ENCODE data around the gene LEMD2.
A peak's percentile ranks its signal among the peaks of the same experiment; 100 is the strongest.

Gene LEMD2

DNA sequence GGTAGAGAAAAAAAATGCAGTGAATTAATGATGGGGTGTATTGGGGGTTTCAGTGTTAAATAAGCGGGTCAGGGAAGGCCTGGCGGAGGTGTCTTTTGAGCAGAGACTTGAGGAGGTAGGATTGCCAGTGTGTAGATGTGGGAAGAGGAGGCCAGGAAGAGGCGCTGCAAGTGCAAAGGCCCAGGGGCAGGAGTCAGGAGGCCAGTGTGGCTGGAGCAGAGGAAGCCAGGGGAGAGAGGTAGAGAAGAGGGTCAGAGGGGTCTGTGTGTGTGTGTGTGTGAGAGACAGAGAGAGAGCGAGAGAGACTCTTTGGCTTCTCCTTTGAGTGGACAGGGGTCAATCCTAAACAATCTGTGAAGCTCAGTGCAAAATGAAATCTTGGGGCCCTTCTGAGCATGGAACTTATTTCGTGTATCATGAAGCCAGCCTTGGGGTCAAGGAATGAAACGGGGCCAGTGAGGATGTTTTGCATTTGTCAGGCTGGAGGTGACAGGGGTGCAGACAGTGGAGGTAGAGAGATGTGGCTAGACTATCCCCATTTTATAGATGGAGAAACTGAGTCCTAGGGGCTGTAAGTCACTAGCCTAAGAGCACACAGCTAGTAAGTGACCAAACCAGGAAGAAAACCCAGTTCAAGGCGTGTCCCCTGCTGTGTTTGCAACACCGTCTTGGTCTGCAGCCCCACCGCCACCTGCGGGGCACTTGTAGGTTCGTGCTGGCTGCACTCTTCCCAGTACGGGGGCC, 32.5 kb downstream of the LEMD2 start:
- DNase-seq (ENCODE audit: low read depth in 3 of 3), result no peak

- no peak for DNase-seq (ENCODE audit: low read depth in 3 of 3)
These were observed 33.7 kb downstream of the LEMD2 start for GRCh38 chr6:33755070-33755869.

DNA sequence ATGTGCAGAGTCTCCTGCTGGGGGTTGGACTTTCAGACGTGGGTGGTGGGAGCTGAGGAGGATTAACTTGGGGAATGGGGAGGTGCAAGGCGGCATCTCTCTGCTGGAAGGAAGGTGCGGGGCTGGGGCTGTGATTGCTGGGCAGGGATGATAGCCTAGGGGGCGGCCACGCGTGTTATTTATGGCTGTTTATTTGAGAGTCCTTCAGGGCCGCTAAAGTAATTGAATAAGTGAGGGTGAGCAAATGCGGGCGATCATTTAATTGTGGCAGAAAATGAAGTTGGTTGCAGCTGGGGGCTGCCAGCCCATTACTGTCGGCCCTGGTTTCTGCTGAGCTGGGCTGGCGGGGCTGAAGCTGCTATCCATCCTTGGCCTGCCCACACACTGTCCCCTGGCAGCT, 34.7 kb downstream of the LEMD2 start:
- no peak for DNase-seq (ENCODE audit: low read depth in 3 of 3)

DNA sequence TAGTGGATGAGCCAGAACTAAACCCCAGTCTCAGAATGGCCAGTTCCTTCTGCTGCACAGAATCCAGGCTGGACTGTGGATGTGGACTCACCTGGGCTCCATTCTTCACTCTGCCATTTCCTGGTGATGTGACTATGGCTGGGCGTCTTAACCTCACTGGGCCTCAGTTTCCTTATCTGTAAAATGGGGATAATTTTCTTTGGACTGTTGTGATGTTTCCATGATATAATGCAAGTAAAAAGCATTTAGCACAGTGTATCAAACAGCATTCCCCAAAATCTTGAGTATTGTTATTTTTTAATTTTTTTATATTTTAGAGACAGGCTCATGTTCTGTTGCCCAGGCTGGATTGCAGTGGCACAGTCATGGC, 36.3 kb downstream of the LEMD2 start:
- no peak for DNase-seq (ENCODE audit: low read depth in 3 of 3)

- DNase-seq (ENCODE audit: low read depth in 3 of 3), result no peak
These were observed 36.9 kb downstream of the LEMD2 start for GRCh38 chr6:33751771-33752645.

DNA sequence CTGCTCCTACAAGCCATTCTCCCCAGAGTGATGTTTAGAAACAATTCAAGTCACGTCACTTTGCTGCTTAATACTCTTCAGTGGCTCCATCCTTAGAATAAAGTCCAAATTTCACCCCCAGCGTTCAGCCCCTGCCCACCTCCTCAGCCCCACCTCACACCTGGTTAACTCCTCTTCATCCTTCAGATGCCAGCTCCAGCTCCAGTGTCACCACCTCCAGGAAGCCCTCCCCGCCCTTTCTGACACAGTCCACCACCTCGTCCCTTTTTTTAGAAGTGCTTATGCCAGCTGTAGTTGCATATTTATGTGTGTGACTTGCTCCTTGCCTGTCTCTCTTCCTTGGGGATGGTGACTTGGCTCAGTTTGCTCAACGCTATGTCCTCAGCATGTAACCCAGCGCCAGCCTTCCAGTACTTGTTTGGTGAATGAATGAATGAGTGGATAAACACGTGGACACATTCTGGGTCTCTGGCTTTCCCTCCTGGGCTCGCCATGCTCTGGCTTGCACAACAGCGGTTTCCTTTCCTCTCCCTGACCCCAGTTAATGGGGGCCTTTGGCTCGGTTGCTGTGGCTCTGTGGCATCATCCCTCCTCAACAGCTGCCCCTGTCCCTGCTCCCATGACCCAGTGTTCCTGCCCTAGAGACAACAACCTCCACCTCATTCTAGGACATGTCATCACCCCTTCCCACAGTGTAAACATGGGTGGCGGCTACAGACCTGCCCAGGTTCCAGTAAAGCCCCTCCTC, 38.5 kb downstream of the LEMD2 start:
- no peak for DNase-seq (ENCODE audit: low read depth in 3 of 3)

DNA sequence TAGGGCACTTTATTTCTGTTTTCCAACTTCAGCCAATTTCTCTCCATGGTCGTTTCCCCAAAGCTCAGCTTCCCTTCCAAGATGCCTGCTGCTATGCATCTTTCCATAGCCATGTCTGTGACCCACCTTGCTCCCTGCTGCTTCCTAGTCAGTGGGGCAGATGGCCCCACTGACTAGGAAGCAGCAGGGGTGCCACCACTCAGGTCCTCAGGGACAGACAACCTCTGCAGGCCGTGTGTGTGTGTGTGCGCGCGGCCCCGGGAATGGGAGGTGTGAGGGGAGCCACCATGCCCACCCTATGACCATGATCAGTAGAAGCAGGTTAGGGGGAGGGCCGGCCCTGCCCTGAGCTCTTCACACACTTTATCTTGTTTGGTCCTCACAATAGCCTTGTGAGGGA, 39.5 kb downstream of the LEMD2 start:
- DNase-seq (ENCODE audit: low read depth in 3 of 3), result no peak

DNA sequence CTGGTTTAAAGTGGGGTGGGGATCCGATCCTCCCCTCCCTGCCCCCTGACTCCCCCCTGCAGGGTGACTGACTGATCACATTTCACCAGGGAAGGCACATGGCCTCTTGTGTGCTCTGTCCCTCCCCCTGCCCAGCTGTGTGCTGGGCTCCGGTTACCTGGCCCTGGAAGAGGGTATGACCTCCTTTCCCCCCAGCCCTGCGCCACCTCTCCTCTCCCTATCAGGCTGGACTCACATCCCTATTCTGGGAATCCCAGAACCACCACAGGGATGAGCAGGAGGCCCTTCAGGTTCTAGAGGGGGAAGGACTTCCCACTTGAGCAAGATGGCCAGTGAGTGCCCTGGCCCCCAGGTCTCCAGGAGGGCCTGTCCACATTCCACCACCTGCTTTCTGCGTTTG, 40.1 kb downstream of the LEMD2 start:
- DNase-seq (ENCODE audit: low read depth in 3 of 3), result no peak

DNA sequence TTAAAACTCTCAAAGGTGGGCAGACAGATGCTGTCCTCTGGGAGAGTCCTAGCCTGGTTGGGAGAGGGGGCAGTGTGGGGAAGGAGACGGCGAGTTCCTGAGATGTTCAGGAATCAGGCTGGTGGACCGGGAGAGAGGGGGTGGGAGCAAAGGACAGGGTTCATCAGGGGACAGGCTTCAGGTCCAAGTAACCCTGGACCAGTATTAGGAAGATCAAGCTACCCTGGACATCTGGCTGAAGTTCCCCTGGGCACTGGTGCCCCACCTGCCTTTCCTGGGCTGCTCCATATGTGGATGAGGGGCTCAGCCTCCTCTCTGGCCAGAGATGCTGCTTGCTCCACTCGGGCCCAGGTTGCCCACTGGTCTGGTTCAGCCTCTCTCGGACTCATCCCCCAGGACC, 41.1 kb downstream of the LEMD2 start:
- DNase-seq (ENCODE audit: low read depth in 3 of 3), result no peak

GRCh38 chr6:33746651-33747100, 42.3 kb downstream of the LEMD2 start, which contains the start of gene IP6K3:
IP6K3 (minus strand) TSS chr6:33746905; CDS start chr6:33735476, 11,429 bp downstream.
- no peak for DNase-seq (ENCODE audit: low read depth in 3 of 3)

DNA sequence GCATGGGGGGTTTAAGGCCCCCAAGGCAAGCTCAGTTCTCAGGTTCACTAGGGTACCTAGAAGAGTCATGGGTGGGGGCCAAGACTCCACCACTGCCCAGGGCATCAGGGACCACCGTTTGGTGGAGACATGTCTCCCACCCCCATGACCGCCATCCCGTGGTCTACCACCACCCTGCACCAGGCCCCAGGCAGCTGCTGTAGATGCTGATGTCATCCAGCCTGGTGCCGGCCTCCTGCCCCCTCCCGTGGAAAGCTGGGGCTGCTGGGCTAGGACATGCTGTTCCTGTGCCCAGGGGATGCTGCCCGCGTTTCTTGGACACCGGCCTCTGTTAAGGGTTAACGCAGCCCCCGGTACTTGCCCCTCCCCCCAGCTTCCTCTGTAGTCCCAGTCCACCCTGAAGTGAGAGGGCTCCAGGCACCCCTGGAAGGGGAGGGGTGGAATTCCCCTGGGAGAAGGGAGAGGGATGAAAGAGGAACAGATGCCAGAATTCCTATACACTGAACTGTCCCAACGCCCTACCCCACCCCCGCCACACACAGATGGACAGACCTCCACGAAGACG, 42.8 kb downstream of the LEMD2 start:
- no peak for DNase-seq (ENCODE audit: low read depth in 3 of 3)

DNA sequence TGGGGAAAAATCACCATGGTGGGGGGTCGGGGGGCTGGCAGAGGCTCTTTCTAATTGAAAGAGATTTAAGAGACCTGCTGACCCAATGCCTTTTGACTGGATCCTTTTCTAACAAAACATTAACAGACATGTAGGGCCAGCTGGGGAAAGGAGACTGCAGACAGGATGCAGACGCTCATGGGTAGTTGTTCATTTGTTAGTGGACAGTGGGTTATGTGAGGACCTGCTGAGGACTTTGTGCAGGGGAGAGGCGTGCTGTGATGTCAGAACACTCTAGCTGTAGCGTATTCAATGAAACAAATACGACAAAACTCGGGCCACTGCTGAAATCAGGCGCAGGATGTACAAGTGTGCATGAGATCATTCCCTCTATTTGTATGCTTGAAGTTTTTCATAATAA, 43.4 kb downstream of the LEMD2 start:
- no peak for DNase-seq (ENCODE audit: low read depth in 3 of 3)

DNA sequence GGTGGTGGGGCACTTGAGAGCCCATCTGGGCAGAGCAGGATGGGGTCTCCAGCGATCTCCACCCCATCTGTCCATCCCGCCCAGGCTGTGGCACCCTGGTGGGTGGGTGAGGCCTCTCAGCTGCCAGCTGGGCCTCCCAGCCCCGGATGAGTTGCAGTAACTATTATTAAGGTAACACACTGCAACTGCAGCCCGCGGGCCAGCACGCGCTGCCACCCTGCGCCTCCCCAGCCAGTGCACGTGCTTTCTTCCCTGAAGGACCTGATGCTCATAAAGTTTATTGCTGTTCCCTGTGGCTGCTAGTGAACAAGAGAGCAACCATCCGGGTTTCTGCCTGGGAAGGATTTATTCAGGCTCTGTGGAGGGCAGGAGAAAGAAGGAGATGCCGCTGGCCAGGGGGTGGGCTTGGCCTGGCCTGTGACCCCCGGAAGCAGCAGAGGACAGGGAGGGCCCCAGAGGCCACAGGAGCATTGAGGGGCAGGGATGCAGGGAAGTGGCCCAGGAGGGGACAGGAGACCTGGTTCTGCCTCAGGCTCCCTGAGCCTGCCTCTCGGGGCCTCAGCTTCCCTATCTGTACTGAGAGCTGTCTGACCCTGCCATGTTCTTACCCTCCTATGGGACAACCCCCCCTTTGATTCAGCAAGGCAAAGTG, 43.9 kb downstream of the LEMD2 start:
- DNase-seq (ENCODE audit: low read depth in 3 of 3), result no peak

DNA sequence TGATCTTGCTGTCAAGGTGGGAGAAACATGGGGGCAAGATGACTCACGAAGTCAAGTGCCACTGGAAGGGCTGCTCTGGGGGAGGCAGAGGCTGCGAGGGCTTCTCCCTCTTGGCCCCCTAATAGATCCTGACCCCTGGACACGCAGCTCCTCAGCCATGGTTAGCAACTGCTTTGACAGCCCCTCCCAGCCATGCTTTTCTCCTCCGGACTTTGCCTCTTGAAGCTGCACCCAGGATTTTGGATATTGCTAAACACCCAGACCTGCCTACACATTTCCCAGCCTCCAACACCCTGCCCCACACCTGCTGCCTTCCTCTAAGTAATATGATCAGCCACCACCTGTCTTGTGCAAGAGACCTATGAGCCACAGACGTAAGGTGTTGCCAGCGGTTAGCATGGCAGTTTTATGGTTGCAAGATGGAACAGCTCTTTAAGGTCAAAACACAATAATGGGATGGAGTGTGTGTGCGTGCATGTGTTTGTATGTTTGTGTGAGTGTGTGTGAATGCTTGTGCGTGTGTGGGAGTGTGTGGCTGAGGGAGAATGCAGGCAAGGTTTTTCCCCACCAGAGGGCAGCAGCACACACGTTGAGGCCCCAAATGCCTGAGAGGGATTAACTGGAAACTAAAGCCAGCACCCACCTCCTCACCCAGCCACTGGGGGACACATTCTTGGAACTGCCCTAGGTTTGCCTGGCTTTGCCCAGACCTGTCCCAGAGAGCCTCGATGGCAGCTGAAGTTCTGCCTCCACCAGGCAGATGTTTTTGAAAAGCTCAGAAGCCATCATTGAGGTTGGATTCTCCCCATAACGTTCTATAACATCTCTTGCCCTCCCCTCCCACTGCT, 44.7 kb downstream of the LEMD2 start:
- peak; percentile 47 to 63 (median 62) for DNase-seq (ENCODE audit: low read depth in 3 of 3)

DNA sequence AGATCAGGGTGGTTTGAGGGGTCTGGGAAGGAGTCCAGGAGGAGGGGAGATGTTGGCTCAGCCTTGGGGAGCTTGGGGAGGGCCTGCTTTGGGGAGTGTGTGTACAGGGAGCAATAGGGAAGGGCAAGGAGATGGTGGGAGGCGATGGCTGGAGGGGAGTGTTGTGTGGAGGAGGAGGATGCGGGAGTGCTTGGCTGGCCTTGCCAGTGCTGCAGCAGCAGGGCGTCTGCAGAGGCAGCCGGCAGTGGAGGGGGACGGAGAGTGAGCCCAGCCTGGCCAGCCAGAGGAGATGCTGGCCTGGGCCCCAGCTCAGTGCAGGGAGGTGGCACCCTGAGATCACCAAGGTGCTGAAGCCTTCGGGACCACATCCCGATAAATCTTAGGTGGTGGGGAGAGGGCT, 46.1 kb downstream of the LEMD2 start:
- no peak for DNase-seq (ENCODE audit: low read depth in 3 of 3)

DNA sequence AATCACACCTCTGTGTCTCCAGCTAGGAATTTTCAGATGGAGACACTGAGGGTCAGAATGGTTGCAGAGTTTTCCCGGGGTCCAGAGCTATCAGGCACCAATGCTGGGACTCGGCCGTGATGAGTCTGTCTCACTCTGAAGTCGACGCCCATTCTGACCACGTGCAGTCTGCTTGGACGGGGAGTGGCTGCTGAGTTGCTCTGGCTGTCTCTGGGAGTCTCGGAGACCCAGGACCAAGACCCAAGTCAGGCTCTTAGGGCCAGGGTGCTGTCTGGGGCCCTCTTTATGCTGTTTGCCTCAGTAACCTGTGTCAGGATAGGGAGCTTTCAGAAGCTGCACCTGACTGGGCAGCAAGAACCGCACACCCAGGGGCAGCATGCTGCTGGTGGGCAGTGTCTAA, 46.8 kb downstream of the LEMD2 start:
- DNase-seq (ENCODE audit: low read depth in 3 of 3), result no peak

DNA sequence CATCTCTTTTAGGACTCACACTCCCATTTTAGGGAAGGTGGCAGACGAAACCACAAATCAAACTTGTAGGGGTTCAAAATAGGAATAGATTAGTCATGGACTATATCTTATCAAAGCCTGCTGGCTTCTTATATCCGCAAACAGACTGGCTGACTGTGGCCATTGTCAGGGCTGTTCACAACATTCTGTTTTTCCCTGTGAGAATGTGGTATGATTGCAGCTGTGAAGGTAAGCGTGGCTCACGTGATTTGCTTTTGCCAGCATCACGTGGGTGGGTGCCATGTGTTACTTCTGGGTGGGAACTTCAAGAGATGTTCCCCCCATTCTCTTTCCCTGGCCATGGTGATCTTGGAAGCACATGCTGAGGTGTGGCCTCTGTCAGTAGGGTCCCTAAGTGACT, 48.1 kb downstream of the LEMD2 start:
- no peak for DNase-seq (ENCODE audit: low read depth in 3 of 3)

DNA sequence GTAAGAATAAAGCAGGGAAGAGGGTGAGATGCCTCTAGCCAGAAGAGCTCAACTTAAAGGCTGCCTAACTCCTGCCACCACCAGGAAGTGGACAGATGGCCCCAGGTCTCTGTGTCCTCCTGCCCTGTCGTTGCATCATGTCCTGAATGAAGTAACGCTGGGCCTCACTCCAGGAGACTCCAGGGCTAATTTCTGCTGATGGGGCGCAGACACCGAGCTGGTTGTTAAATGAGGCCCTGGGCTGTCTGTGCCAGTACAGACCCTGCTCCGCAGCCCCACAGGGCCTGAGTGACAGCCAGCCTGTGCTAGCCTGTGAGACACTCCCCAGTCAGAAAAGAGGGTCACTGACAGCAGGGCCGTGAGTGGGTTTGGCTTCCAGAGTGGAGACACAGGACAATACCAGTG, 48.7 kb downstream of the LEMD2 start:
- no peak for DNase-seq (ENCODE audit: low read depth in 3 of 3)

DNA sequence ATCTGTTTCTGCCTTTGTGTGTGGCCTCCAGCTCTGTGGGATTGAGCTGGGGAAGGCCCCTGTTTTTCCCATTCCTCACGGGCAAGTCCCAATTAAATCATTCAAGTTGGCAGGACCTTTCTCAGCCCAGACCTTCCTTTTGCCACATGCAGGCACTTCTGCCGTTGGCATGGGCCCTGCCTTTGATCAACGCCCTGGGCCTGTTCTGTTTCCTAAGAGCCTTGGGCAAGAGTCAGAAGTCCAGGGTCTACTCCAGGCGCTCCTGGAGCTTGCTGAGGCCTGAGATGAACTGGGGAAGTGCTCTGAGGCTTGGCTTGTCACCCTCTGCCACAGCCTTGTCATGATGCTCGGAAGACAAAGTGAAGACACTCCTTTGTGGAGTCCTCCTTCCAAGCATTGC, 49.4 kb downstream of the LEMD2 start:
- DNase-seq (ENCODE audit: low read depth in 3 of 3), result no peak

DNA sequence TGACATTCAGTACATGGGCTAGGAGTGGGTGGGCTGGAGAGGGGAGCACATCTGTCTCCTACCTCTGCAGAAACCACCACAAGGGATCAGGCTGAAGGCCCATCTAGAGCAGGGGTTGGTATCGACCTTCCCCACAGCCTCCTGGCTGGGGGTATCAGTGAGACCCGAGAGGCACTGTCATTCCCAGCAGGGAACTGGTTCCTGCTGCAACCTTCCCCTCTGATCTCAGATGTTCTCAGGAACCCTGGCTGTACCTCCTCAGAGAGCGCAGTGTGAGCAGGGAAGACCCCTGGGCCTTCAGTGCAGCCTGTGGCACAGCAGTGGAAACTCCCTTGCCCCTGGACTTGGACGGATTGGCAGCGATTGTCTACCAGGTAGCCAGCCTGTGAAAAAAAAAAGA, 50.1 kb downstream of the LEMD2 start:
- no peak for DNase-seq (ENCODE audit: low read depth in 3 of 3)

All from stimulated activated CD4-positive, alpha-beta T cell treated with anti-CD3 and anti-CD28 coated beads, TNF-alpha, amount 100 ng/mL, for 4 hours (primary cell).